Kidney glomerular epithelial cell (primary cell): ENCODE data around the gene SYTL2.

ENCODE experiments used
- DNase-seq: peaks from one replicate; lab custom pipeline; 2025; lab: John Stamatoyannopoulos, UW

SYTL2 gene

GRCh38 chr11:85827748-85828639 lies 17.1 kb upstream of the SYTL2 start:
- peak; percentile 86 for DNase-seq

- DNase-seq: no peak
Measured at GRCh38 chr11:85826116-85826855, 15.3 kb upstream of the SYTL2 start.

- DNase-seq: no peak
Measured at GRCh38 chr11:85825616-85826015, 14.7 kb upstream of the SYTL2 start.

- DNase-seq: no peak
Measured at GRCh38 chr11:85823816-85824215, 12.9 kb upstream of the SYTL2 start.

- DNase-seq: peak; percentile 66
Measured at GRCh38 chr11:85822814-85823213, 11.9 kb upstream of the SYTL2 start.

- DNase-seq: peak; percentile 71
Measured at GRCh38 chr11:85821636-85822035, 10.7 kb upstream of the SYTL2 start.

GRCh38 chr11:85819441-85819840 lies 8.5 kb upstream of the SYTL2 start:
- DNase-seq: no peak

GRCh38 chr11:85815186-85815931 lies 4.4 kb upstream of the SYTL2 start:
- DNase-seq: no peak

GRCh38 chr11:85813721-85814120 lies 2.8 kb upstream of the SYTL2 start:
- no peak for DNase-seq

- no peak for DNase-seq
Measured at GRCh38 chr11:85811624-85812023, 683 bp upstream of the SYTL2 start.

- DNase-seq: no peak
Measured at GRCh38 chr11:85810521-85810870, 445 bp downstream of the SYTL2 start.

GRCh38 chr11:85809863-85810262 lies 1.1 kb downstream of the SYTL2 start:
- DNase-seq: no peak

- DNase-seq: no peak
Measured at GRCh38 chr11:85809191-85809590, 1.8 kb downstream of the SYTL2 start.

GRCh38 chr11:85806876-85807275 lies 4.1 kb downstream of the SYTL2 start:
- DNase-seq: no peak

- DNase-seq: no peak
Measured at GRCh38 chr11:85806016-85806415, 4.9 kb downstream of the SYTL2 start.

GRCh38 chr11:85805387-85805786 lies 5.6 kb downstream of the SYTL2 start:
- DNase-seq: no peak

GRCh38 chr11:85803920-85804319 lies 7.0 kb downstream of the SYTL2 start:
- no peak for DNase-seq

GRCh38 chr11:85803303-85803702 lies 7.6 kb downstream of the SYTL2 start:
- no peak for DNase-seq

GRCh38 chr11:85801527-85801926 lies 9.4 kb downstream of the SYTL2 start:
- no peak for DNase-seq

- DNase-seq: no peak
Measured at GRCh38 chr11:85800595-85801342, 10.2 kb downstream of the SYTL2 start.

GRCh38 chr11:85799142-85799541 lies 11.8 kb downstream of the SYTL2 start:
- no peak for DNase-seq

GRCh38 chr11:85798361-85798760 lies 12.6 kb downstream of the SYTL2 start:
- DNase-seq: no peak
